Hepatic stellate cell (primary cell): ENCODE data around the gene TMEM42.
A peak's percentile ranks its signal among the peaks of the same experiment; 100 is the strongest.

Experiments used
- DNase-seq: peaks from one replicate; pipeline ENCODE4 v3.0.0; 2011; ENCODE audit warnings: low spot score

TMEM42 gene

GRCh38 chr3:44875596-44875995 is 13.9 kb downstream of the TMEM42 start:
- DNase-seq = no peak

- DNase-seq = no peak
Measured at GRCh38 chr3:44877333-44877732, 15.6 kb downstream of the TMEM42 start.

- no peak for DNase-seq
Measured at GRCh38 chr3:44880284-44880683, 18.6 kb downstream of the TMEM42 start.

- DNase-seq = no peak
Measured at GRCh38 chr3:44883213-44883955, 21.7 kb downstream of the TMEM42 start.

- DNase-seq = peak; percentile 68
Measured at GRCh38 chr3:44883999-44884431, 22.3 kb downstream of the TMEM42 start.

- DNase-seq = peak; percentile 96
Measured at GRCh38 chr3:44885618-44886017, 23.9 kb downstream of the TMEM42 start.

- no peak for DNase-seq
Measured at GRCh38 chr3:44886561-44886960, 24.8 kb downstream of the TMEM42 start.

- DNase-seq = no peak
Measured at GRCh38 chr3:44887101-44887500, 25.4 kb downstream of the TMEM42 start.

GRCh38 chr3:44890258-44890657 is 28.5 kb downstream of the TMEM42 start:
- no peak for DNase-seq

- DNase-seq = no peak
Measured at GRCh38 chr3:44890852-44891251, 29.1 kb downstream of the TMEM42 start.

GRCh38 chr3:44892689-44893088 is 31.0 kb downstream of the TMEM42 start:
- no peak for DNase-seq

GRCh38 chr3:44893097-44893496 is 31.4 kb downstream of the TMEM42 start:
- peak; percentile 70 for DNase-seq

- DNase-seq = peak; percentile 31
Measured at GRCh38 chr3:44894485-44894884, 32.8 kb downstream of the TMEM42 start.

- DNase-seq = no peak
Measured at GRCh38 chr3:44896440-44896839, 34.7 kb downstream of the TMEM42 start.

- no peak for DNase-seq
Measured at GRCh38 chr3:44899683-44900367, 38.1 kb downstream of the TMEM42 start.

GRCh38 chr3:44902628-44903027 is 40.9 kb downstream of the TMEM42 start:
- no peak for DNase-seq

- no peak for DNase-seq
Measured at GRCh38 chr3:44903314-44903713, 41.6 kb downstream of the TMEM42 start.

- DNase-seq = no peak
Measured at GRCh38 chr3:44903751-44904150, 42.0 kb downstream of the TMEM42 start.

GRCh38 chr3:44905446-44906157 is 43.9 kb downstream of the TMEM42 start:
- DNase-seq = no peak

- DNase-seq = no peak
Measured at GRCh38 chr3:44906997-44907396, 45.3 kb downstream of the TMEM42 start.

- no peak for DNase-seq
Measured at GRCh38 chr3:44907612-44908011, 45.9 kb downstream of the TMEM42 start.

GRCh38 chr3:44909063-44909462 is 47.4 kb downstream of the TMEM42 start:
- DNase-seq = no peak

- no peak for DNase-seq
Measured at GRCh38 chr3:44910693-44911092, 49.0 kb downstream of the TMEM42 start.
